GM18873 (cell line): ENCODE data around the gene LETM1.

Source experiments
- ATAC-seq: cut with Tn5 transposase; IDR thresholded peaks from one replicate; pipeline ENCODE4 v1.9.1; 2021; ENCODE audit warnings: mild to moderate bottlenecking, moderate library complexity, moderate number of reproducible peaks; ENCODE audit not compliant: unreplicated experiment, low FRiP score

The LETM1 gene

GRCh38 chr4:1797861-1798579, 57.9 kb downstream of the LETM1 start:
- no peak for ATAC-seq

GRCh38 chr4:1797298-1797860, 58.6 kb downstream of the LETM1 start:
- no peak for ATAC-seq

GRCh38 chr4:1796486-1797204, 59.3 kb downstream of the LETM1 start:
- ATAC-seq, result no peak

GRCh38 chr4:1795299-1796195, 60.4 kb downstream of the LETM1 start:
- ATAC-seq, result no peak

- ATAC-seq, result no peak
Measured at GRCh38 chr4:1794809-1795298, 61.1 kb downstream of the LETM1 start.

GRCh38 chr4:1793940-1794808, 61.8 kb downstream of the LETM1 start:
- ATAC-seq, result no peak

GRCh38 chr4:1793496-1793840, 62.5 kb downstream of the LETM1 start:
- ATAC-seq, result no peak

GRCh38 chr4:1792832-1793495, 63.0 kb downstream of the LETM1 start, which contains the start of gene FGFR3:
TSS of gene FGFR3 (plus strand) at chr4:1793293. CDS start at chr4:1793935, 642 bp downstream.
- no peak for ATAC-seq

GRCh38 chr4:1792158-1792831, 63.7 kb downstream of the LETM1 start:
- no peak for ATAC-seq

- ATAC-seq, result no peak
Measured at GRCh38 chr4:1790005-1790404, 66.0 kb downstream of the LETM1 start.

- ATAC-seq, result no peak
Measured at GRCh38 chr4:1789552-1789951, 66.4 kb downstream of the LETM1 start.

GRCh38 chr4:1788254-1788973, 67.5 kb downstream of the LETM1 start:
- ATAC-seq, result no peak

GRCh38 chr4:1787411-1788077, 68.4 kb downstream of the LETM1 start:
- no peak for ATAC-seq

GRCh38 chr4:1786544-1787362, 69.2 kb downstream of the LETM1 start:
- no peak for ATAC-seq

GRCh38 chr4:1785592-1785991, 70.4 kb downstream of the LETM1 start:
- ATAC-seq, result no peak

GRCh38 chr4:1784789-1785591, 71.0 kb downstream of the LETM1 start:
- no peak for ATAC-seq
